Osteoblast (primary cell): Measurements from ENCODE around the gene HSPBAP1. TPM values are rescaled to one million over a fixed set of nuclear protein-coding genes. Genes with fewer than 3 reads are reported as not detected.

Source experiments
- DNase-seq: peaks from one replicate; pipeline ENCODE4 v3.0.0; 2011; ENCODE audit warnings: low spot score, mixed read lengths; ENCODE audit not compliant: insufficient read length; ENCODE audit errors: missing footprints
- H2AFZ ChIP-seq: 2 replicates; pipeline ENCODE4 v1.6.0; 2011; ENCODE audit warnings: mild to moderate bottlenecking, low read length
- H3K27ac ChIP-seq: 2 replicates; pipeline ENCODE4 v1.5.1; 2011; ENCODE audit warnings: mild to moderate bottlenecking, low read depth, low read length, moderate library complexity
- H3K27me3 ChIP-seq: 2 replicates; pipeline ENCODE4 v1.6.0; 2012; ENCODE audit warnings: mild to moderate bottlenecking, control low read depth, inconsistent platforms, low read length, moderate library complexity; ENCODE audit not compliant: insufficient read depth
- H3K36me3 ChIP-seq: 2 replicates; pipeline ENCODE4 v1.5.1; 2011; ENCODE audit warnings: mild to moderate bottlenecking, low read length, control low read depth, moderate library complexity; ENCODE audit not compliant: insufficient read depth
- H3K4me1 ChIP-seq: 2 replicates; pipeline ENCODE4 v1.5.1; 2011; ENCODE audit warnings: mild to moderate bottlenecking, low read length, control low read depth, moderate library complexity; ENCODE audit not compliant: insufficient read depth
- H3K4me2 ChIP-seq: 2 replicates; pipeline ENCODE4 v1.6.0; 2011; ENCODE audit warnings: mild to moderate bottlenecking, low read length; ENCODE audit not compliant: insufficient read depth
- H3K4me3 ChIP-seq: fragments of 200-600 bp; sonication (generic); 3 replicates; pipeline ENCODE4 v1.5.1; 2012; ENCODE audit warnings: mild to moderate bottlenecking, low read length, inconsistent platforms; ENCODE audit not compliant: insufficient read depth
- H3K79me2 ChIP-seq: 2 replicates; pipeline ENCODE4 v1.6.0; 2012; ENCODE audit warnings: mild to moderate bottlenecking, low read length, control low read depth, inconsistent platforms; ENCODE audit not compliant: insufficient read depth
- H3K9me3 ChIP-seq: 2 replicates; pipeline ENCODE4 v1.5.1; 2011; ENCODE audit warnings: low read depth, low read length, control low read depth
- H4K20me1 ChIP-seq: 2 replicates; pipeline ENCODE4 v1.6.0; 2012; ENCODE audit warnings: mild to moderate bottlenecking, low read length, control low read depth; ENCODE audit not compliant: insufficient read depth
- CTCF ChIP-seq: IDR thresholded peaks from 2 replicates; pipeline ENCODE4 v1.5.1; 2011; ENCODE audit warnings: mild to moderate bottlenecking, low read depth, low read length, moderate library complexity; ENCODE audit errors: extremely low read depth
- total RNA-seq: library from RNA; depleted of rRNA; stranded (reverse); fragments of >200 nt; gene quantifications from 2 replicates; pipeline ENCODE4 v1.2.3, GENCODE V29; 2012

Gene HSPBAP1
- total RNA-seq, 1 donor, result 13.8 TPM

GRCh38 chr3:122810734-122811133, 17.1 kb upstream of the HSPBAP1 start:
- no peak overlapping the region for H3K4me3 ChIP-seq
- H3K27ac ChIP-seq, result no peak overlapping the region
- TF ChIP-seq CTCF, result no peak
- H2AFZ ChIP-seq, result no peak overlapping the region
- no peaks in the 10 kb centered on the region for H4K20me1 ChIP-seq
- no peak for DNase-seq
- no peak overlapping the region for H3K4me2 ChIP-seq
- H3K27me3 ChIP-seq, result no peaks in the 10 kb centered on the region
- no peaks in the 10 kb centered on the region for H3K36me3 ChIP-seq
- no peaks in the 10 kb centered on the region for H3K4me1 ChIP-seq
- no peaks in the 10 kb centered on the region for H3K79me2 ChIP-seq
- no peaks in the 10 kb centered on the region for H3K9me3 ChIP-seq

GRCh38 chr3:122803977-122804376, 10.3 kb upstream of the HSPBAP1 start:
- H3K36me3 ChIP-seq, result no peaks in the 10 kb centered on the region
- TF ChIP-seq CTCF, result no peak
- H4K20me1 ChIP-seq, result peaks cover 3% of the 10 kb centered on the region
- H3K4me1 ChIP-seq, result no peaks in the 10 kb centered on the region
- H2AFZ ChIP-seq, result no peak overlapping the region
- no peak overlapping the region for H3K4me3 ChIP-seq
- peaks cover 8% of the 10 kb centered on the region for H3K79me2 ChIP-seq
- no peak overlapping the region for H3K4me2 ChIP-seq
- H3K9me3 ChIP-seq, result no peaks in the 10 kb centered on the region
- no peaks in the 10 kb centered on the region for H3K27me3 ChIP-seq
- H3K27ac ChIP-seq, result no peak overlapping the region
- no peak for DNase-seq

GRCh38 chr3:122802323-122802722, 8.7 kb upstream of the HSPBAP1 start:
- H3K36me3 ChIP-seq, result no peaks in the 10 kb centered on the region
- no peak overlapping the region for H2AFZ ChIP-seq
- H3K27ac ChIP-seq, result no peak overlapping the region
- H3K27me3 ChIP-seq, result no peaks in the 10 kb centered on the region
- H3K4me2 ChIP-seq, result no peak overlapping the region
- no peaks in the 10 kb centered on the region for H3K4me1 ChIP-seq
- DNase-seq, result no peak
- H3K79me2 ChIP-seq, result peaks cover 11% of the 10 kb centered on the region
- H3K4me3 ChIP-seq, result no peak overlapping the region
- peaks cover 3% of the 10 kb centered on the region for H4K20me1 ChIP-seq
- TF ChIP-seq CTCF, result no peak
- no peaks in the 10 kb centered on the region for H3K9me3 ChIP-seq

GRCh38 chr3:122800706-122801237, 7.1 kb upstream of the HSPBAP1 start:
- H3K79me2 ChIP-seq, result peaks cover 20% of the 10 kb centered on the region
- H3K9me3 ChIP-seq, result no peaks in the 10 kb centered on the region
- TF ChIP-seq CTCF, result no peak
- H3K4me1 ChIP-seq, result peaks cover 4% of the 10 kb centered on the region
- no peak overlapping the region for H3K4me3 ChIP-seq
- peaks cover 5% of the 10 kb centered on the region for H4K20me1 ChIP-seq
- H3K4me2 ChIP-seq, result no peak overlapping the region
- no peaks in the 10 kb centered on the region for H3K27me3 ChIP-seq
- no peaks in the 10 kb centered on the region for H3K36me3 ChIP-seq
- no peak overlapping the region for H3K27ac ChIP-seq
- DNase-seq, result no peak
- no peak overlapping the region for H2AFZ ChIP-seq
